Thyroid gland (tissue), 4 donors: ENCODE results near the gene BMPR1B.

Experiments used
- CTCF ChIP-seq, 6 experiments: fragments of 200-600 bp in 3 of 6; fragments of 450-650 bp in 3 of 6; sonication (generic) in 3 of 6; IDR thresholded peaks; one replicate each; pipeline ENCODE4 v1.5.1; 2016 to 2019; ENCODE audit warnings: antibody characterized with exemption in 6 of 6, mild to moderate bottlenecking in 2 of 6, inconsistent platforms in 1 of 6, moderate library complexity in 1 of 6
- POLR2A ChIP-seq, 2 donors: fragments of 450-650 bp; IDR thresholded peaks; one replicate each; pipeline ENCODE4 v1.6.1; 2017; ENCODE audit warnings: antibody characterized with exemption in 2 of 2, mild to moderate bottlenecking in 2 of 2, moderate library complexity in 1 of 2

DNA sequence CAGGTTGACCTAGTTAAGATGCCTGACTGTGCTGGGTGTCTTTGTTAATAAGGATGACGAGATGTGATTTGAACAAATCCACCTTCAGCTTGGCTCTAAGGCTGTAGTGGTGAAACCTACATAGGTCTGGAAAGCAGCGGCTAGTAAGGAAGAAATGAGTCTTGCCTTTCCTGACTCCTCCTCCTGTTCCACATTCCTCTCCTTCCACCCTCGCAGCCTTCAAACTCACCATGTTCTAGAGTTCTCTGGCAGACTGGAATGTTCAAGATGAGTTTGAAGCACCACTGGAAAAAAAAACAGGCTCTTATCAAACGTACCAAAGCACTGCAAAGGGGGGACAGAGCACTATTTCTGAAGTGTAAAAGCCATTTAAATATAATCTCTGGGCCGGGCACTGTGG is 395.4 kb downstream of the BMPR1B start:
- TF ChIP-seq CTCF (IDR thresholded peaks at IDR 0.05): no peak
- no peak for TF ChIP-seq POLR2A (IDR thresholded peaks at IDR 0.05)
